Activated gamma-delta T cell treated with Interleukin-2 at 50 U/mL for 16 hours (primary cell): Measurements from ENCODE around the gene NADSYN1.
"Not testable (repeated sequence)": the region's sequence is repeated elsewhere in the genome, so short reads cannot be mapped to it uniquely, and the experiment has no call there.

Source experiments
- DNase-seq: peaks from one replicate; pipeline ENCODE4 v3.0.0-alpha.2; 2020

The NADSYN1 gene

DNA sequence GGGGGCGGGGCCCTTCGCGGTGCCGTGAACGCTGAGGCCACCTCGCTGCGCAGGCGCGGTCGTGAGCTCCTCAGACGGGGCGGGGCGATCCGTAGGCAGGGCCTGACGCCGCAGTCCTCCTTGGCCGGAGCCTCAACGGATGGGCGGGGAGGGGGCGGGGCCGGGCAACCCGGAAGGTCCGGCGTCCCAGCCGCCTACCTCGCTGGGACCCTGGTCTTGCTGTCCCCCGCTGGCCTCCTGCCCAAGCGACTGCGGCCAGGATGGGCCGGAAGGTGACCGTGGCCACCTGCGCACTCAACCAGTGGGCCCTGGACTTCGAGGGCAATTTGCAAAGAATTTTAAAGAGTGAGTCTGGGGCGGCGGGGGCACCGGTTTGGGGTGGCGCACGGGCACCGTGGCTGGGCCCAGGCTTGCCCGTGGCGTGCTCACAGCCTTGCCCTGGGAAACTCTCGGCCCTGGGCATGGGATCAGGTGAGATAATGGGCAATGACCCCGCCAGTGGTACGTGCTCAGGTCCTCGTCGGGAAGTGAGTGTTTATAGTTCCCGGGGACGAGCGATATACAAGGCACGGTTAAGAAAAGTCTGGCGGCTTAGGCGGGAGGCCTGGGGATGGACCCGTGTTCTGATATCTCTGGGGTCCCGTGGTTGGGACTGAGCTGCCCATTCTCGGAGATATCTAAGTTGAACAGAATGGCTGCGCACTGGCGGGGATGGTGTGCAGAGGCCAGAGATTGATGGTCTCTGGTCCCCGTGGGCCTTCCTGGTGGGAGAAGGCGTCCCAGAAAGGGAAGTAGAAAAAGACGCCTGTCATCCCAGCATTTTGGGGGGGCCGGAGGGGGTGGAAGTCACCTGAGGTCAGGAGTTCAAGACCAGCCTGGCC, at the start of gene NADSYN1:
Gene NADSYN1 (plus strand): TSS at position 167 of the 881 bp plus-strand sequence. CDS start 94 bp downstream, at position 261.
- peak; percentile 93 for DNase-seq

DNA sequence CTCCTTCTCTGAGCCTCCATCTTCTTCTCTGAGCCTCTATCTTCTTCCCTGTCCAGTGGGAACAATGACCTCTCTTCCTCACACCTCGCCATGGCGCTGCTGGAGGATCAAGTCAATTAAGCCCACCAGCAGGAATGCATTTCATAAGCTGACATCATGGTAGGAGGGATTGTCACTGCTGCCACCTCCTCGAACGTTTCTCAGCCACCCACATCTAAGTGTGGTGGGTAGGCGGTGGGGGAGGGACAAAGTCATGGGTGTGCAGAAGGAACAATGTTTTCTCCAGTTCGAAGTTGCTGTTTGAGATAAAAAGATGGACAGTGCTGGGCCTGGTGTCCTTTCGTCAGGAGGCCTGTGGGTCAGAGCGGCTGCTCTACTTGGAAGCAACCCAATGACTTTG, 48.8 kb upstream of the NADSYN1 start:
- DNase-seq = no peak

DNA sequence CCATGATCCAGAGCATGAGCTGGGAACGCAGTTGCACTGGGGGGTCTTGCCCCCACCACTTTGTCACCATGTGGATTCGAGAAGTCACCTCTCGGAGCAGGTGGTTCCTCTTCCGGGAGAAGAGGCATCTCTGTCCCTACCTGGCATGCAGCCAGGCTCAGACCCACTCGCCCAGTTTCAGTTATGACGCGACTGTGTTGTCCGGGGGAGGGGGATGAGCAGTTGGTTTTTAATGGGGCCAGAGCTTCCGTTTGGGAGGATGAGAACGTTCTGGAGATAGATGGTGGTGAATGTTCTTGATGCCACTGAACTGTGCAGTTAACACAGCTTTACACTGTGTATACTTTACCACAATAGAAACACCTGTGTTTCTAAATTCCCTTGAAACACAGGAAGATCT, 46.3 kb upstream of the NADSYN1 start:
- no peak for DNase-seq

DNA sequence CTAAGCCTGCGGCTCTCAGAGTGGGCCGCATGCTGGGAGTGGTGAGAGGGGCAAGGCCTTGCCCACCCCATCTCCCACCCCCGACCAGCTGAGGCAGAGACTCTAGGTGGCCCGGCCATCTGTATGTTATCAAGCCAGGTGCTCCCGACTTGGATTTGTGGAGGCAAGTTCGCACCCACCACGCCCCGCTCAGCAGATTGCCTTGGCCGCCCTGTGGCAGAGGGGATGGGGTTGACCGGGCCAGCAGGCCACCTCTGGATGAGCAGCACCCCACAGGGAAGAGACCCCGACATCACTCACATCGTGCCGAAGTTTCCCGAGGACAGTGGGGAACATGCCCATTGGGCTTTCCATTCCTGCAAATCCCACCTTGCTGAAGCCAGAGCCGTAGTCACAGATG, 45.6 kb upstream of the NADSYN1 start:
- DNase-seq = no peak

GRCh38 chr11:71408826-71409225, 44.2 kb upstream of the NADSYN1 start:
- no peak for DNase-seq

DNA sequence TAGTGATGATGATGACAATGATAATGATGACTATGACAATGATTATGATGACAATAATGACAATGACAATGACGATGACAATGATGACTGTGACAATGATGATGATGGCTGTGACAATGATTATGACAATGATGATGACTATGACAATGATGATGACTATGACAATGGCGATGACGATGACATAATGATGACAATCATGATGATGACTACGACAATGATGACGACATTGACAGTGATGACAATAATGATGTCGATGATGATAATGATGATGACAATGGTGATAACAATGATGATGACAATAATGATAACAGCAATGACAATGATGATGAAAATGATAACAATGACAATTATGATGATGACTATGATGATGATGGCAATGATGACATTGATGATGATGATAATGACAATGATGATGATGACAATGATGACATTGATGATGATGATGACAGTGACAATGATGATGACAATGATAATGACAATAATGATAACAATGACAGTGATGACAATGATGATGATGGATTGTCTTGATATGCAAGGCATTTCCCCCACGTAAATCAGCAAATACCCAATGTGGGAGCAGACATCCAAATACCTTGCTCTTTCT, 42.5 kb upstream of the NADSYN1 start:
- DNase-seq = no peak

DNA sequence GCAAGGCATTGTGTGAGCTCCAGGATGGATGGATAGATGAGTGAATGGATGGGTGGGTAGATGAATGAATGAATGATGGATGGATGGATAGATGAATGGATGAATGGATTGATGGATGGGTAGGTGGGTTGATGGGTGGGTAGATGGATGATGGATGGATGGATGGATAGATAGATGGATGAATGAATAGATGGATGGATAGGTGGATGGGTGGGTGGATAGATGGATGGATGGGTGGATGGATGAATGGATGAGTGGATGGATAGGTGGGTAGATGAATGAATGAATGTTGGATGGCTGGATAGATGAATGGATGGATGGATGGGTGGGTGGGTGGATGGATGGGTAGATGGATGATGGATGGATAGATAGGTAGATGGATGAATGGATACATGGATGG, 38.4 kb upstream of the NADSYN1 start:
- DNase-seq = no peak

DNA sequence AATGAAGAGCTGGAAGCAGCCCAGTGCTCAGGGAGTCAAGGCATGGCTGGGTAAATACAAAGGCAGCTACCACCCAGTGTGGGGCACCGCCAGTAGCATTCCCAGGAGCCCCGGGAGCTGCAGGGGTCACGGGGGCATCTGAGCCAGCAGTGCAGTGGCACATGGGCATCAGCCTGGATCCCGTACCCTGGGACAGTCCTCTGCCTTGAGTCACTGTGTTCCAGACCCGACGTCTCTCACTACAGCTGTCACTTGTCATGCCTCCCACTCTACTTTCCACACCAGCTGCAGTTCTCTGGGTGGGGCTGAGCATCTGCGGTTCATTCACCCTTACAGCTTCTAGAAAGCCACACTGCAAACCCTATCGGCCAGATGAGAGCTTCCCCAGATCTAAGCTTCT, 34.4 kb upstream of the NADSYN1 start:
- no peak for DNase-seq

- no peak for DNase-seq
Observed at GRCh38 chr11:71420455-71421241, 32.4 kb upstream of the NADSYN1 start.

DNA sequence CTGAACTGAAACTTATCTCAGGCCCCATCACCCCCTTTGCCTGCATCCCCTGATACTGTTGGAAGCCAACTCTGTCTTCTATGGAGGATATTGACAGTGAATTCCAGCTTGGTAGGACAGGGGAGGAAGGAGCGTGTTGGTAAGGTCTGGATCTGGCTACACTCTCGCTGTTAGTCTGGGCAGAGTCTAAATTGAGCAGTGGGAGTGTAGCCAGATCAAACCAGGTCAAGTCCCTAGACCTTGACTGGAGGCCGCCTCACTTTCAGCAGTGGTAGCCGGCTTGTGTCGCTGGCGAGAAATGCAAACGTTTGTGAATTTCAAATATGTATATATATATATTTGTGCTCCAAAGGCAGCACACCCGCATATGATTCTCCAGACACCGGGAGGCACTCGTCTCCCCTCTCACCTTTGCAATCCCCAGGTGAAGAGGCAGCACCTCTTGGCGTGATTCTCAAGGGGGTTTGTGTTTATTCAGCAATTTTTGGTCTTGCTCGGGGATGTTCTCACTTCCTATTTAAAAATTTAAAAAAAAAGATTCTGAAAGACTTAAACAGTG, 31.5 kb upstream of the NADSYN1 start:
- no peak for DNase-seq

DNA sequence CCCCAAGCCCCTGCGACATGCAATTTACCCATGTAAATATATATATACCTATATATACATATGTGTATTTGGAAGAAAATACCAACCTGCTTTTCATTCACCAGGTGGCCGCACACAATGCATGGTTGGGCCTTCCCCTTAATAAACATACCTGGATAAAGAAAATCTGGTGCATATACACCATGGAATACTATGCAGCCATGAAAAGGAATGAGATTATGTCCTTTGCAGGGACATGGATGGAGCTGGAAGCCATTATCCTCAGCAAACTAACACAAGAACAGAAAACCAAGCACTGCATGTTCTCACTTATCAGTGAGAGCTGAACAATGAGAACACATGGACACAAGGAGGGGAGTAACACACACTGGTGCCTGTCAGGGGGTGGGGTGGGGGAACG, 30.7 kb upstream of the NADSYN1 start:
- DNase-seq = not testable (repeated sequence)

DNA sequence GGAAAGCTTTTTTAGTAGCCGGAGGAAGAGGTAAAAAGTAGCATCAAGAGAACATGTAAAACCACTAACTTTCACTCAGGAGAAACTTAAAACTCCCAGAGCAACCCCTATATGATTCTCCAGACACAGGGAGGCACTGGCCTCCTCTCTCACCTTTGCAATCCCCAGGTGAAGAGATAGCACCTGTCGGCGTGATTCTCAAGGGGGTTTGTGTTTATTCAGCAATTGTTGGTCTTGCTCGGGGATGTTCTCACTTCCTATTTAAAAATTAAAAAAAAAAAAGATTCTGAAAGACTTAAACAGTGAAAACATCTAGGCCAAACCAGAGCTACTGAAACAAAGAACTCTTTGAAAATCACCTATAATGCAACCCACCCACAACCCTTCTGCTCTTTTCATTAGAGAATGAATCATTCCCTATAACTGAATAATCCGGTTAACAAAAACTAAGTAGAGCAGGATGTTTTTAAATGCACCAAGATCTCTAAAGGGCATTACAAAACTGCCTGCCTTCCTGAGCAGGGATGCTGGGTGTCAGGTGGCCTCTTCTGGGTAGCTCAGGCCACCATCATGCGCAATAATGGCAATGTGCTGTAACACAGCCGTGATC, 29.7 kb upstream of the NADSYN1 start:
- no peak for DNase-seq

- no peak for DNase-seq
Observed at GRCh38 chr11:71425409-71425808, 27.6 kb upstream of the NADSYN1 start.

DNA sequence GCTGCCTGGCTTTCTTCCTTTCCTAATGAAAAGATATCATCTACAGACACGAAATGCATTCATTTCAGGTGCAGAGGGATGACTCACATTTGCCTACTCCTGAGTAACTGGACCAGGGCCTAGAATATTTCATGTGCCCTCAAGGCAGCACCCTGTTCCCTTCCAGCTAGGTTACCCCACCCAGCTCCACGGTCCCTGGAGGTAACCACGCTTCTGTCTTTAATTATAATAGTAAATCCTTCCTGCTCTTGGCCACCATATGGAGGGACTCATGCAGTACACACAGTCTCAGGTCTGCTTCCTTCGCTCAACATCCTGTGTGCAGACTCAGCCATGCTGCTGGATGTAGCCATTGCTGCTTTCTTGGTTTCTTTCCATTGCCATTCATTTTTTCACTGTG, 27.1 kb upstream of the NADSYN1 start:
- no peak for DNase-seq

DNA sequence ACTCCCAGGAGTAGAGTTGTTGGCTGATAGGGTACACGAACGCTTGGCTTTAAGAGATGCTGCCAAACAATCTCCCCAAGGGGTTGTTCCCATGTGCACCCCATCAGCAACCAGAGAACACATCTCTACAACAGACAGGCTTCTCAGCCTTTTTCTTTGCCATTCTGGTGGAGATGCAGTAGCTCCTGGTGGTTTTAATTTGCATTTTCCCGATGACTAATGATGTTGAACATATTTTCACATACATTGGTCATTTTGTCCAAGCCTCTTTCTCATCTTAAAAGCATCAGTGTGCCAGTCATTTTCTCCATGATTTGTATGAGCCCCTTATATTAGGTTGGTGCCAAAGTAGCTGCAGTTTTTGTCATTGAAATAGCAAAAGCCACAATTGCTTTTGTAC, 26.6 kb upstream of the NADSYN1 start:
- DNase-seq = no peak

DNA sequence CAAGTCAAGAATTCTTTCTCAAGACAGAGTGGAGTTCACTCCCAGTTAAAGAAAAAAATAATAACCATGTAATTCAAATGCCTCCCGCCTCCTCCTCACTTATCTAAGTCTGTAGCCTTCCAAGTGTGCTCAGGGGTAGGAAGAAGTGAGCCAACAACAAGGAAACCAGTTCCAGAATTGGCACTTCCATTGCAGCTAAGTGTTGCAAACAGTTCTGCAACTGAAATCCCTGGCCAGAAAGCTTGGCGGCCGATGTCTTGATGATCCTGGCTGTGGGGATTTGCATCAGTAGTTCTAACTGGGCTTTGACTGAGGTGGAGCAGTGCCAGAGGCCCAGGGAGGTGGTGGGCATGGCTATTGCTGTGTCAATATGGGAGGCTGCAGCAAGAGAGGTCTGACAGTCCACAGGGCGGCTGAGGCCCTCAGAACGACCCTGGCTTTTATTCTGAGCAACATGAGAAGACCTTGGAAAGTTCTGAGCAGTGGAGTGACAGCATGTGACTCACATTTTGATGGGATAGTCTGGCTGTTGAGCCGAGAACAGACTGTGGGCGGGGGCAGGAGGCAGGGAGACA, 24.1 kb upstream of the NADSYN1 start:
- no peak for DNase-seq

DNA sequence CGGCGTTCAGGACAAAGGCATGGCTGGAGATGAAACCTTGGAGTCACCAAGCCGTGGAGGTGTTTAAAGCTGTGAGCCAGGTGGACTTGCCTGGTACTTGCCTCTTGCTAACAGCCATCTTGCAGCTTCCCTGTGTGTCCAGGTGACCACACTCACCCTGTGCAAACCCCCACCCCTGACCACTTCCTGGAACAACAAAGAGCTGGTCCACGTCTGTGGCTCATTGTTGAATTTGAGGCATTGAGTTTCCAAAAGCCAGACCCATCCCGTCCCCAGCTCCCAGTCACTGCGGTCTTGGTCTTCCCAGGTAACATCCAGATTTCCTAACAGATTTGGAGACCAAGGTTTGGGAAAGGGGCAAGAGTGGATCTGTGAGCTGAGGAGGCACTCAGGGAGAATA, 23.3 kb upstream of the NADSYN1 start:
- no peak for DNase-seq

DNA sequence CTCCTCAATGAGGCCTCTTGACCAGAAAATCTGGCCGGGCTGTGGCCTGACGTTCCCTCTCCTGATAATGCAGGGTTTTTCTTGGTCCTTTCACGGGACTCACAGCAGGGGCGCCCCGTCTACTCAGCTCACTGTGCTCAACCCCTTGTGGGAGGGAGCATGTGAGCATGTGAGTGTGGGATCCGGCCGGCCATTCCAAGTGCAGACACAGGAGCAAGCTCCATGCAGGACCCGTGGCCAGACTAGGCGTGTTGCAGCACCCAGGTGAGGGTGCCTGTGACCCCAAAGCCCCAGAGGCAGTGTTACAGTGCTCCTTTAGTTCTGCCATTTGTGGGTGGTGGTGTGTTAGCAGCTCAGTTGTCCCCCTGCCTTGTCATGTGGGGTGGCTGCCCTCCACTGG, 22.8 kb upstream of the NADSYN1 start:
- DNase-seq = no peak

- DNase-seq = no peak
Observed at GRCh38 chr11:71431271-71431670, 21.7 kb upstream of the NADSYN1 start.

DNA sequence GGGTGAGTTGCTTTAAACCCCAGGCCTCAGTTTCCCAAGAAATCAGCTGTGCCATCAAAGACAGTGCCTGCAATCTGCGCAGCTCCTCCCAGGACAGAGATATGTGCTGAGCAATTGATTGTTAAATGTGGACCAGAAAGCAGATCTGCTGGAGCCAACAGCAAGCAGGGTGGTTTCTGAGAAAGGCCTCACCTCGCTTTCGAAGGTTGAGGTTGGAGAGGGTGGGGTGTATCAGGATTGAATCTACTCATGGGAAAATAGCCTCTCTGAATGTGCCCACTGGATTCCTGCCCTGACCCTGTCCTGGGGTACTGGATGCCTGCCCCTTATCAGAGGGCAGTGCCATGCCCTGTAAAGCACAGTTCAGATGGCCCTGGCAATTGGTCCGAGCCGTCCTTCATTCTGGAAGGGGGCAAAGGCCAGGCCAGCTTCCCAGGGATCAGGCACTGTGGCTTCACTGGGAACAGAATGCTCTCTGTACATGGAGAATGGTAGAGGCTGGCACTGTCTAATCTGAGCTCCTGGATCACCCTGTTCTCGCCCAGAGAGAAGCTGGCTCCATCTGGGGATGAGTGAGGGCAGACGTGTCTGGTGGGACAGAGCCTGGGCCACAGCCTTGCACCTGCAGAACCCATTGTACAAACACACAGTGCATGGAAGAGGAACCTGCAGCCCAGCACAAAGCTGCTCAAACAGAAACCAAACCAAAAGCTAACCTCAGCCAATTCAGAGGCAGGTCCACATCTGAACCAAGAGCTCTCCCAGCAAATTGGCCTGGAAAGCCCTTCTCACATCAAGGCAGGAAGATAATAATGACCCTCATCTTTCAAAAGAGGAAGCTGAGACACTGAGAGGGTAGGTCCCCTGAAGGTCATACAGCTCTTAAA, 20.0 kb upstream of the NADSYN1 start:
- DNase-seq = no peak

GRCh38 chr11:71433648-71434450, 19.2 kb upstream of the NADSYN1 start:
- DNase-seq = no peak
